ENCODE data around the gene TCF15. TPM values are rescaled to one million over a fixed set of nuclear protein-coding genes. Genes with fewer than 3 reads are reported as not detected.
"Not testable (repeated sequence)": the region's sequence is repeated elsewhere in the genome, so short reads cannot be mapped to it uniquely, and the experiment has no call there.

Gene TCF15
- total and polyA plus RNA-seq, 2 experiments from 2014 or later, result 3.8 to 4.0 TPM

DNA sequence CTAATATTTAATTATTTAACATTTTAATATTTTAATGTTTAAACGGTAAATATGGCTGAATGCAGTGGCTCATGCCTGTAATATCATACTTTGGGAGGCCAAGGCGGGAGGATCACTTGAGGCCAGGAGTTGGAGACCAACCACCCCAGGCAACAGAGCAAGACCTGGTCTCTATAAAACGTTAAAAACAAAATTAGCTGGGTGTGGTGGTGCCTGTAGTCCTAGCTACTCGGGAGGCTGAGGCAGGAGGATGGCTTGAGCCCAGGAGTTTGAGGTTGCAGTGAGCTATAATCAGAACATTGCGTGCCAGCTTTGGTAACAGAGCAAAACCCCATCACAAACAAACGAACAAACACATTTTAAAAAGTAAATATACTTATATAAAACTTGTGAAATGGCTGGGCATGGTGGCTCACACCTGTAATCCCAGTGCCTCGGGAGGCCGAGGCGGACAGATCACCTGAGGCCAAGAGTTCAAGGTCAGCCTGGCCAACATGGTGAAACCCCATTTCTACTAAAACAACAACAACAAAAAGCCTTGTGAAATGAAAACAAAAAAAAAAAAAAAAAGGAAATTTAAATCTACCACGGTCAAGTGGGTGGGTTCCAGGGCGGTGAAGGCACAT lies 34.7 kb upstream of the TCF15 start:
- ATAC-seq, result no peak
- Histone ChIP-seq H3K27me3 (ENCODE audit: insufficient read depth) (no peaks in the 10 kb centered on the region), H3K9me2 (ENCODE audit: insufficient read depth) (no peaks in the 10 kb centered on the region), H3K4me3 (no peak overlapping the region), H3K4me1 (ENCODE audit: insufficient read depth) (0 out of 2 replicates have a peak, but pooled peaks cover 4% of the 10 kb centered on the region), H3F3A (replicated peaks; ENCODE audit: low read depth) (peaks cover 15% of the 10 kb centered on the region; the same call in 1 of the 2 replicates), H2AFZ (no peak overlapping the region), H3K27ac (ENCODE audit: low read depth) (no peak overlapping the region), H3K79me2 (replicated peaks; ENCODE audit: insufficient read depth) (no peaks in the 10 kb centered on the region), H4K20me1 (replicated peaks; ENCODE audit: insufficient read depth) (no peaks in the 10 kb centered on the region; the same call in 1 of the 2 replicates), H3K4me2 (no peak overlapping the region), H3K36me3 (ENCODE audit: insufficient read depth) (no peaks in the 10 kb centered on the region)
- Mint-ChIP-seq H3K9me3 (peaks cover 13% of the 10 kb centered on the region; the same call in 2 of the 3 replicates), H3K4me1 (peaks cover 11% of the 10 kb centered on the region), H3K27ac (no peak overlapping the region), H3K4me3 (no peak overlapping the region), H3K36me3 (ENCODE audit: low read depth) (peaks cover 33% of the 10 kb centered on the region), H3K27me3 (ENCODE audit: insufficient read depth, low read depth, poor library complexity) (peaks cover 22% of the 10 kb centered on the region)
- no peak for TF ChIP-seq ZNF331 (CRISPR knock-in tag; IDR thresholded peaks at IDR 0.05; ENCODE audit: low read depth)
- TF ChIP-seq, protein P1, sequence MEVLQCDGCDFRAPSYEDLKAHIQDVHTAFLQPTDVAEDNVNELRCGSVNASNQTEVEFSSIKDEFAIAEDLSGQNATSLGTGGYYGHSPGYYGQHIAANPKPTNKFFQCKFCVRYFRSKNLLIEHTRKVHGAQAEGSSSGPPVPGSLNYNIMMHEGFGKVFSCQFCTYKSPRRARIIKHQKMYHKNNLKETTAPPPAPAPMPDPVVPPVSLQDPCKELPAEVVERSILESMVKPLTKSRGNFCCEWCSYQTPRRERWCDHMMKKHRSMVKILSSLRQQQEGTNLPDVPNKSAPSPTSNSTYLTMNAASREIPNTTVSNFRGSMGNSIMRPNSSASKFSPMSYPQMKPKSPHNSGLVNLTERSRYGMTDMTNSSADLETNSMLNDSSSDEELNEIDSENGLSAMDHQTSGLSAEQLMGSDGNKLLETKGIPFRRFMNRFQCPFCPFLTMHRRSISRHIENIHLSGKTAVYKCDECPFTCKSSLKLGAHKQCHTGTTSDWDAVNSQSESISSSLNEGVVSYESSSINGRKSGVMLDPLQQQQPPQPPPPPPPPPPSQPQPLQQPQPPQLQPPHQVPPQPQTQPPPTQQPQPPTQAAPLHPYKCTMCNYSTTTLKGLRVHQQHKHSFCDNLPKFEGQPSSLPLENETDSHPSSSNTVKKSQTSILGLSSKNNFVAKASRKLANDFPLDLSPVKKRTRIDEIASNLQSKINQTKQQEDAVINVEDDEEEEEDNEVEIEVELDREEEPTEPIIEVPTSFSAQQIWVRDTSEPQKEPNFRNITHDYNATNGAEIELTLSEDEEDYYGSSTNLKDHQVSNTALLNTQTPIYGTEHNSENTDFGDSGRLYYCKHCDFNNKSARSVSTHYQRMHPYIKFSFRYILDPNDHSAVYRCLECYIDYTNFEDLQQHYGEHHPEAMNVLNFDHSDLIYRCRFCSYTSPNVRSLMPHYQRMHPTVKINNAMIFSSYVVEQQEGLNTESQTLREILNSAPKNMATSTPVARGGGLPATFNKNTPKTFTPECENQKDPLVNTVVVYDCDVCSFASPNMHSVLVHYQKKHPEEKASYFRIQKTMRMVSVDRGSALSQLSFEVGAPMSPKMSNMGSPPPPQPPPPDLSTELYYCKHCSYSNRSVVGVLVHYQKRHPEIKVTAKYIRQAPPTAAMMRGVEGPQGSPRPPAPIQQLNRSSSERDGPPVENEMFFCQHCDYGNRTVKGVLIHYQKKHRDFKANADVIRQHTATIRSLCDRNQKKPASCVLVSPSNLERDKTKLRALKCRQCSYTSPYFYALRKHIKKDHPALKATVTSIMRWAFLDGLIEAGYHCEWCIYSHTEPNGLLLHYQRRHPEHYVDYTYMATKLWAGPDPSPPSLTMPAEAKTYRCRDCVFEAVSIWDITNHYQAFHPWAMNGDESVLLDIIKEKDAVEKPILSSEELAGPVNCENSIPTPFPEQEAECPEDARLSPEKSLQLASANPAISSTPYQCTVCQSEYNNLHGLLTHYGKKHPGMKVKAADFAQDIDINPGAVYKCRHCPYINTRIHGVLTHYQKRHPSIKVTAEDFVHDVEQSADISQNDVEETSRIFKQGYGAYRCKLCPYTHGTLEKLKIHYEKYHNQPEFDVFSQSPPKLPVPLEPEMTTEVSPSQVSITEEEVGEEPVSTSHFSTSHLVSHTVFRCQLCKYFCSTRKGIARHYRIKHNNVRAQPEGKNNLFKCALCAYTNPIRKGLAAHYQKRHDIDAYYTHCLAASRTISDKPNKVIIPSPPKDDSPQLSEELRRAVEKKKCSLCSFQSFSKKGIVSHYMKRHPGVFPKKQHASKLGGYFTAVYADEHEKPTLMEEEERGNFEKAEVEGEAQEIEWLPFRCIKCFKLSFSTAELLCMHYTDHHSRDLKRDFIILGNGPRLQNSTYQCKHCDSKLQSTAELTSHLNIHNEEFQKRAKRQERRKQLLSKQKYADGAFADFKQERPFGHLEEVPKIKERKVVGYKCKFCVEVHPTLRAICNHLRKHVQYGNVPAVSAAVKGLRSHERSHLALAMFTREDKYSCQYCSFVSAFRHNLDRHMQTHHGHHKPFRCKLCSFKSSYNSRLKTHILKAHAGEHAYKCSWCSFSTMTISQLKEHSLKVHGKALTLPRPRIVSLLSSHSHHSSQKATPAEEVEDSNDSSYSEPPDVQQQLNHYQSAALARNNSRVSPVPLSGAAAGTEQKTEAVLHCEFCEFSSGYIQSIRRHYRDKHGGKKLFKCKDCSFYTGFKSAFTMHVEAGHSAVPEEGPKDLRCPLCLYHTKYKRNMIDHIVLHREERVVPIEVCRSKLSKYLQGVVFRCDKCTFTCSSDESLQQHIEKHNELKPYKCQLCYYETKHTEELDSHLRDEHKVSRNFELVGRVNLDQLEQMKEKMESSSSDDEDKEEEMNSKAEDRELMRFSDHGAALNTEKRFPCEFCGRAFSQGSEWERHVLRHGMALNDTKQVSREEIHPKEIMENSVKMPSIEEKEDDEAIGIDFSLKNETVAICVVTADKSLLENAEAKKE (CRISPR knock-in tag; IDR thresholded peaks at IDR 0.05), result no peak
- no peak for DNase-seq (ENCODE audit: low spot score)

DNA sequence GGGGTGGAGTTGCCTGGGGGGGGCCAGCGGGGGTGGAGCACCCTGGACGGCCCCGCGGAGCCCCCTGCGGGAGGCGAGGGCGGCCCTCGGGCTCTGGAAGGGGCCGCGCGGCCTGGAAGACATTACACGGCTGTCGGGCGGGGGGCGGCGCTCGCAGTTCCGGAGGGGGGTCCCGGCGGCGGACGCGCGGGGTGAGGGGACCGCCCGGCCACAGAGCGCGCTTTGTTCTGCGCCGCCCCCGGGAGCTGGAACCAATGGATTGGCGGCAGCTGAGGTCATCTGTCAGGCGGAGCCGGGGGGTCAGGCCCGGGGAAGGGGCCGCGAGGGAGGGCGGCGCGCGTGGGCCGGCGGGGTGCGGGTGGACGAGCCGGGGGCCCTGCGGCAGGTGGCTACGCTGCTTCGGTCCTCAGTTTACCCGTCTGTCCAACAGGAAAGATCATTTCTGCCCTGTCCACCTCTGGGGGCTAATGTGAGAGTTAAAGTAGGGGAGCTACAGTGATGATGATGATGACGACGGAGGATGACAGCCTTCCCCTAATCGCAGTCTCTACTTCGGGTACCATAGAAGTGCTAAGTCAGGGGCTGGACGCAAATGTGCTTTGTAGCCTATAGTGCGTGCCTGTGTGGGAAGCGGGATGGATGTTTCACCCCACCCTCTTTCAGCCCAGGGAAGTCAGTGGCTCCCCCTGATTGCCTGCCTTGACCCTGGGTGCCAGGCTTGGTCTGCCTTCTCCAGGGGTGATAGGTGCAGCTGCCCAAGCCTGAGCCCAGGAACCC lies 32.5 kb upstream of the TCF15 start:
- H3K4me3 Mint-ChIP-seq, result peak overlapping the region; percentile 51; the same call in 2 of the 3 replicates

DNA sequence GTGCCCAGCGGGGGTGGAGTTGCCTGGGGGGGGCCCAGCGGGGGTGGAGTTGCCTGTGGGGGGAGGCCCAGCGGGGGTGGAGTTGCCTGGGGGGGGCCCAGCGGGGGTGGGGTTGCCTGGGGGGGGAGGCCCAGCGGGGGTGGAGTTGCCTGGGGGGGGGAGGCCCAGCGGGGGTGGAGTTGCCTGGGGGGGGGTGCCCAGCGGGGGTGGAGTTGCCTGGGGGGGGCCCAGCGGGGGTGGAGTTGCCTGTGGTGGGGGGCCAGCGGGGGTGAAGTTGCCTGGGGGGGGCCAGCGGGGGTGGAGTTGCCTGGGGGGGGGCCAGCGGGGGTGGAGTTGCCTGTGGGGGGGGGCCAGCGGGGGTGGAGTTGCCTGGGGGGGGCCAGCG lies 31.9 kb upstream of the TCF15 start:
- H3K9me3 Mint-ChIP-seq, result peaks cover 11% of the 10 kb centered on the region; the same call in 2 of the 3 replicates
- peaks cover 11% of the 10 kb centered on the region for H3K4me1 Mint-ChIP-seq
- H3K4me1 ChIP-seq (ENCODE audit: insufficient read depth); H3K4me3 ChIP-seq; H3K27ac ChIP-seq (ENCODE audit: low read depth); DNase-seq (ENCODE audit: low spot score); H3K4me2 ChIP-seq; H3K36me3 ChIP-seq (ENCODE audit: insufficient read depth); H3K79me2 ChIP-seq (replicated peaks; ENCODE audit: insufficient read depth); H4K20me1 ChIP-seq (replicated peaks; ENCODE audit: insufficient read depth); H3K27ac Mint-ChIP-seq; H3K9me2 ChIP-seq (ENCODE audit: insufficient read depth); H3K27me3 ChIP-seq (ENCODE audit: insufficient read depth); H3K36me3 Mint-ChIP-seq (ENCODE audit: low read depth); ATAC-seq; H3K4me3 Mint-ChIP-seq; H2AFZ ChIP-seq: not testable (repeated sequence)
- peaks cover 15% of the 10 kb centered on the region; the same call in 1 of the 2 replicates for H3F3A ChIP-seq (replicated peaks; ENCODE audit: low read depth)
- peaks cover 23% of the 10 kb centered on the region for H3K27me3 Mint-ChIP-seq (ENCODE audit: insufficient read depth, low read depth, poor library complexity)

More for the DNA sequence above, 32.5 kb upstream of the TCF15 start:
- H3K9me2 ChIP-seq (ENCODE audit: insufficient read depth), result no peaks in the 10 kb centered on the region
- ATAC-seq (peak; percentile 45), DNase-seq (ENCODE audit: low spot score) (peak; percentile 75)
- Mint-ChIP-seq H3K27ac (no peak overlapping the region), H3K36me3 (ENCODE audit: low read depth) (peaks cover 13% of the 10 kb centered on the region; the same call in 2 of the 3 replicates), H3K4me1 (peaks cover 11% of the 10 kb centered on the region), H3K9me3 (peaks cover 11% of the 10 kb centered on the region; the same call in 2 of the 3 replicates), H3K27me3 (ENCODE audit: insufficient read depth, low read depth, poor library complexity) (peaks cover 23% of the 10 kb centered on the region)
- peaks cover 15% of the 10 kb centered on the region; the same call in 1 of the 2 replicates for H3F3A ChIP-seq (replicated peaks; ENCODE audit: low read depth)
- H2AFZ ChIP-seq, result no peak overlapping the region
- TF ChIP-seq ZNF114 (CRISPR knock-in tag; IDR thresholded peaks at IDR 0.05) (no peak), EZH2 (IDR thresholded peaks at IDR 0.05; ENCODE audit: low read depth, unreplicated experiment) (no peak), CREB1 (CRISPR knock-in tag; IDR thresholded peaks at IDR 0.05; ENCODE audit: low read depth) (peak; percentile 16; the same call in 1 of the 2 replicates)
- H3K36me3 ChIP-seq (ENCODE audit: insufficient read depth), result no peaks in the 10 kb centered on the region
- H3K4me2 ChIP-seq, result peak overlapping the region; percentile 65; the same call in 1 of the 2 replicates
- 0 out of 2 replicates have a peak, but pooled peaks cover 4% of the 10 kb centered on the region for H3K4me1 ChIP-seq (ENCODE audit: insufficient read depth)
- no peaks in the 10 kb centered on the region; the same call in 1 of the 2 replicates for H4K20me1 ChIP-seq (replicated peaks; ENCODE audit: insufficient read depth)
- no peaks in the 10 kb centered on the region for H3K27me3 ChIP-seq (ENCODE audit: insufficient read depth)
- no peaks in the 10 kb centered on the region for H3K79me2 ChIP-seq (replicated peaks; ENCODE audit: insufficient read depth)
- H3K27ac ChIP-seq (ENCODE audit: low read depth), result 0 out of 2 replicates have a peak overlapping the region, but pooled peaks have one; percentile 74
- peak overlapping the region; percentile 43; the same call in 1 of the 2 replicates for H3K4me3 ChIP-seq

Data from GM23338 (cell line).